ENCODE measurements around the gene RAD9A. TPM values are rescaled to one million over a fixed set of nuclear protein-coding genes. Genes with fewer than 3 reads are reported as not detected.

Gene RAD9A
- total and polyA plus RNA-seq, 2 donors (not counting 1 experiment from before 2014, with no cell fraction given) = 3.5 to 3.8 TPM

DNA sequence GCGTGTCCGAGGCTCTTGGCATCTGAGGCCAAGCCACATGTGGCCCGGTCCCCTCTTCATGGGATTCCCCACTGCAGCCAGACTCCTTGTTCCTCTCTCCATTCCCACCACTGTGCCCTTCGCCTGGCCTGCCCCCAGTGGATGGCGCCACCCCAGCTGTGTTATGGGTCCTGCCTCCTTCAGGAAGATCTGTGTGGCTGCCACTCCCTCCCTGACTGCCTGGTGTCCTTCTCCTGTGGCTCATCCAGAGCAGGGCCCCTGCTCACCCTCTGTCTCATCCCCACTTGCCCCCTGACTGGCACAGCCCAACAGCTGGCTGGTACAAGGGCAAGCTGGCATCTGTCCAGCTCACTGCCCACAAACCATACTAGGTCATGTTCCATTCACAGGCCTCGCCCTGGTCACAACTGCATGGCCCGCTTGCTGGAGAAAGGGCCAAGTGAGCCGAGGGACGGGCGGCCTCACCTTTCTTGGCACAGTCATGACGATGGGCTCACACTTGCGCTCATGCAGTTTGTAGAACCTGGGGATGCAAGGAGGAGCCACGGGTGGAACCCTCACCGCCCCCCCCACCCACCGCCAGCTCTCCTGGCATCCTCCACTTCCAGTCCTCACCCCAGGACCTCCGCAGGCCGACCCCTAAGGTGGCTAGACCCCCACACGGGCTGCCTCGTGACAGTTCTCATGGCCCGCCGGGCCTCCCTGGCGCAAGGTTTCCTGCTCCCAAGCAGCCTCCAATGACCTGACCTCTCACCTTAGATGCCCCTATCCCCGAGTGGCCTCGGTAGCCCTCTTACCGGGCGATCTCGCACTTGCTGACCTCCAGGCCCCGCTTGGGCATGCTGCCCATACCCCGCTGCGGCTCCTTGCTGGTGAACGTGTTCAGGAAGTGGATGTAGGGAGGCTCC is 47.8 kb downstream of the RAD9A start:
- Histone ChIP-seq H3K9me3 (ENCODE audit: control insufficient read depth, insufficient read depth, low read depth, low read length) (no peaks in the 10 kb centered on the region), H3K36me3 (ENCODE audit: control insufficient read depth, insufficient read depth, low read length) (peaks cover 29% of the 10 kb centered on the region), H3K27ac (ENCODE audit: insufficient read depth, low read length) (no peak overlapping the region), H2AFZ (ENCODE audit: low read length) (no peak overlapping the region), H3K4me2 (ENCODE audit: extremely low read depth, insufficient read depth, low read length) (no peak overlapping the region), H4K20me1 (ENCODE audit: control insufficient read depth, extremely low read depth, insufficient read depth, low read length) (no peaks in the 10 kb centered on the region), H3K4me1 (ENCODE audit: control insufficient read depth, extremely low read depth, insufficient read depth, low read length) (peaks cover 3% of the 10 kb centered on the region), H3K9ac (ENCODE audit: insufficient read depth, low read length) (no peak overlapping the region), H3K79me2 (ENCODE audit: control insufficient read depth, insufficient read depth, low read length) (peaks cover 11% of the 10 kb centered on the region), H3K27me3 (ENCODE audit: control insufficient read depth, insufficient read depth, low read length) (no peaks in the 10 kb centered on the region), H3K4me3 (replicated peaks in 1 of 4; ENCODE audit: control extremely low read depth in 1 of 4, insufficient read depth in 1 of 4, low read depth in 3 of 4, low read length in 4 of 4) (no peak overlapping the region)
- DNase-seq (ENCODE audit: low read depth in 2 of 2) = peak in 1 of 2 donors; percentile 14
- no peak for TF ChIP-seq EZH2 (IDR thresholded peaks at IDR 0.05; ENCODE audit: low read length, missing control alignments)
- TF ChIP-seq, protein P1, sequence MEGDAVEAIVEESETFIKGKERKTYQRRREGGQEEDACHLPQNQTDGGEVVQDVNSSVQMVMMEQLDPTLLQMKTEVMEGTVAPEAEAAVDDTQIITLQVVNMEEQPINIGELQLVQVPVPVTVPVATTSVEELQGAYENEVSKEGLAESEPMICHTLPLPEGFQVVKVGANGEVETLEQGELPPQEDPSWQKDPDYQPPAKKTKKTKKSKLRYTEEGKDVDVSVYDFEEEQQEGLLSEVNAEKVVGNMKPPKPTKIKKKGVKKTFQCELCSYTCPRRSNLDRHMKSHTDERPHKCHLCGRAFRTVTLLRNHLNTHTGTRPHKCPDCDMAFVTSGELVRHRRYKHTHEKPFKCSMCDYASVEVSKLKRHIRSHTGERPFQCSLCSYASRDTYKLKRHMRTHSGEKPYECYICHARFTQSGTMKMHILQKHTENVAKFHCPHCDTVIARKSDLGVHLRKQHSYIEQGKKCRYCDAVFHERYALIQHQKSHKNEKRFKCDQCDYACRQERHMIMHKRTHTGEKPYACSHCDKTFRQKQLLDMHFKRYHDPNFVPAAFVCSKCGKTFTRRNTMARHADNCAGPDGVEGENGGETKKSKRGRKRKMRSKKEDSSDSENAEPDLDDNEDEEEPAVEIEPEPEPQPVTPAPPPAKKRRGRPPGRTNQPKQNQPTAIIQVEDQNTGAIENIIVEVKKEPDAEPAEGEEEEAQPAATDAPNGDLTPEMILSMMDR (conservative IDR thresholded peaks at IDR 0.05 in 1 of 2, IDR thresholded peaks at IDR 0.05 in 1 of 2; ENCODE audit: low read depth in 1 of 2, low read length in 2 of 2) = peak in 1 of 2 donors; percentile 12

DNA sequence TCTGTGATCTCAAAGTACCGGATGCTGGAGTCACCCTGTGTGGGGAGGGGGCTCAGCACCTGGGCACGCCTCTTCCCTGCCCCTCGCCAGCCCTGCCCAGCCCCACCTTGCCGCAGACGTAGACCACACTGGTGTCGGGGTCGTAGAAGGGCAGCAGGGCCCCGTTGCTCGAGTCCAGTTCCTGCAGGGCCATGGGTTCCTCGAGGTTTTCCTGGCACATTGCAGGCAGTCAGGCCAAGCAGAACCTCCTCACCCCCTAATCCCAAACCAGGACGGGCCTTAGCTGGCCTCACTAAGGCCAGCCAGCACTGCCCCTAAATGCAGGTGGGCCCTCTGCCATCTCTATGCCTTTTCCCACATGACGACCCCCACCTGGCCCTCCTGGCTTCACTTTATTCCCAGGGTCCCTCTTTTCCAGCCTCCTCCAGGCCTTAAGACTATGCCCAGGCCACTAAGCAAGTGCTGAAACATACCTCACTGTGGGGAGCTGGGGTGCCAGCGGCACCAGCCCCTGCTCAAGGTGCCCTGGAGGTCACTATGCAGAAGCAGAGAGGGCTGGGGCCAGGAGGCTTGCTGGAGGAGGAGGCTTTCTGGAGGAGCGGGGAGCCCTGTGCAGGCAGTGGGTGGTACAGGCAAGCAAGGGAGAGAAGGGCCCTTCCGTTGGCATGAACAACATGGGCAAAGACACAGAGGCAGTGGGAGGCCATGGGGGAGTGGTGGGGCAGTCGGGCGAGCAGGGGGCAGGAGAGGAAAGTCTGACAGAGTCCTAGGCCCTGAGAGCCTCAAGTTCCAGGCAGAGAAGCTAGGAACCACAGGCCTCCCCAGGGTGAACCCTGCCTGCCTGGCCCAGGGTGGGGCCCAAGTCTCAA is 48.7 kb downstream of the RAD9A start:
- no peak overlapping the region for H3K27ac ChIP-seq (ENCODE audit: insufficient read depth, low read length)
- no peak for TF ChIP-seq EZH2 (IDR thresholded peaks at IDR 0.05; ENCODE audit: low read length, missing control alignments)
- TF ChIP-seq, protein P1 (conservative IDR thresholded peaks at IDR 0.05 in 1 of 2, IDR thresholded peaks at IDR 0.05 in 1 of 2; ENCODE audit: low read depth in 1 of 2, low read length in 2 of 2) = no peak

DNA sequence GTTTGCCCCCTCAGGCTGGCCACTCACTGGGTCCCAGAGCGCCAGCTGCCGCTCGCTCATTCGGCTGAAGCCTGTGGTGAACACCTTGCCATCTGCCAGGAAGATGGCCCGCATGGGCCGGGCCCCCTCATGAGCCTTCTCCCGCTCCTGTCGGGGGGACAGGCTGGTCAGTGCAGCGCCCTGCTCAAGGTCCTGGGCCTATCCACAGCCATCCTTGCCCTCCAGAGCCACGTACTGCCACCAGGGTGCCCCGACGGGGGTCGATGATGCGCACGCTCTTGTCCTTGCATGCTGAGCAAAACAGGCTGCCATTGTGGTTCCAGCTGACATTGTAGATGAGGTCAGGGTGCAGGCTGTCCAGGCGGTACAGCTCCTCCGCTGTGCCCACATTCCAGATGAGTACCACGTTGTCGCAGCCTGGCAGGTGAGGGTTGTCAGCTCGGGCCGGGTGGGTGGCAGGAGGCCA is 49.3 kb downstream of the RAD9A start:
- Histone ChIP-seq H3K9me3 (ENCODE audit: control insufficient read depth, insufficient read depth, low read depth, low read length) (no peaks in the 10 kb centered on the region), H3K9ac (ENCODE audit: insufficient read depth, low read length) (no peak overlapping the region), H3K4me3 (replicated peaks in 1 of 4; ENCODE audit: control extremely low read depth in 1 of 4, insufficient read depth in 1 of 4, low read depth in 3 of 4, low read length in 4 of 4) (no peak overlapping the region), H2AFZ (ENCODE audit: low read length) (no peak overlapping the region), H3K27ac (ENCODE audit: insufficient read depth, low read length) (no peak overlapping the region), H3K4me2 (ENCODE audit: extremely low read depth, insufficient read depth, low read length) (no peak overlapping the region), H3K4me1 (ENCODE audit: control insufficient read depth, extremely low read depth, insufficient read depth, low read length) (peaks cover 3% of the 10 kb centered on the region), H3K27me3 (ENCODE audit: control insufficient read depth, insufficient read depth, low read length) (no peaks in the 10 kb centered on the region), H4K20me1 (ENCODE audit: control insufficient read depth, extremely low read depth, insufficient read depth, low read length) (no peaks in the 10 kb centered on the region), H3K36me3 (ENCODE audit: control insufficient read depth, insufficient read depth, low read length) (peaks cover 19% of the 10 kb centered on the region), H3K79me2 (ENCODE audit: control insufficient read depth, insufficient read depth, low read length) (peaks cover 11% of the 10 kb centered on the region)
- TF ChIP-seq EZH2 (IDR thresholded peaks at IDR 0.05; ENCODE audit: low read length, missing control alignments) = no peak
- TF ChIP-seq, protein P1 (conservative IDR thresholded peaks at IDR 0.05 in 1 of 2, IDR thresholded peaks at IDR 0.05 in 1 of 2; ENCODE audit: low read depth in 1 of 2, low read length in 2 of 2) = no peak
- no peak for DNase-seq (ENCODE audit: low read depth in 2 of 2)

More for the DNA sequence above, 48.7 kb downstream of the RAD9A start:
- Histone ChIP-seq H3K79me2 (ENCODE audit: control insufficient read depth, insufficient read depth, low read length) (peaks cover 11% of the 10 kb centered on the region), H3K36me3 (ENCODE audit: control insufficient read depth, insufficient read depth, low read length) (peaks cover 22% of the 10 kb centered on the region), H4K20me1 (ENCODE audit: control insufficient read depth, extremely low read depth, insufficient read depth, low read length) (no peaks in the 10 kb centered on the region), H3K27me3 (ENCODE audit: control insufficient read depth, insufficient read depth, low read length) (no peaks in the 10 kb centered on the region), H3K4me2 (ENCODE audit: extremely low read depth, insufficient read depth, low read length) (no peak overlapping the region), H2AFZ (ENCODE audit: low read length) (no peak overlapping the region), H3K9me3 (ENCODE audit: control insufficient read depth, insufficient read depth, low read depth, low read length) (no peaks in the 10 kb centered on the region), H3K4me3 (replicated peaks in 1 of 4; ENCODE audit: control extremely low read depth in 1 of 4, insufficient read depth in 1 of 4, low read depth in 3 of 4, low read length in 4 of 4) (no peak overlapping the region), H3K9ac (ENCODE audit: insufficient read depth, low read length) (no peak overlapping the region), H3K4me1 (ENCODE audit: control insufficient read depth, extremely low read depth, insufficient read depth, low read length) (peaks cover 3% of the 10 kb centered on the region)
- DNase-seq (ENCODE audit: low read depth in 2 of 2) = no peak

Measured in fibroblast of lung (primary cell).